K562 (cell line): ENCODE results near the gene SLC25A1. TPM values are rescaled to one million over a fixed set of nuclear protein-coding genes. Genes with fewer than 3 reads are reported as not detected.
A peak's percentile ranks its signal among the peaks of the same experiment; 100 is the strongest.

ENCODE experiments used
- ADNP ChIP-seq: fragments of 200-800 bp; sonication (Bioruptor generic); IDR thresholded peaks from 2 replicates; pipeline ENCODE4 v1.6.1; 2016; ENCODE audit warnings: missing genetic modification characterization, missing compliant biosample characterization
- CREBBP ChIP-seq: IDR thresholded peaks from one replicate; pipeline ENCODE4 v1.6.1; 2012; ENCODE audit warnings: low read depth, mild to moderate bottlenecking, control low read depth, inconsistent platforms, low read length
- ELF4 ChIP-seq: fragments of 450-650 bp; formaldehyde crosslinking; IDR thresholded peaks from 2 replicates; pipeline ENCODE4 v1.4.0; 2022; ENCODE audit warnings: missing genetic modification characterization
- FOXA1 ChIP-seq: fragments of 450-650 bp; IDR thresholded peaks from 2 replicates; pipeline ENCODE4 v1.6.1; 2016; ENCODE audit warnings: mild to moderate bottlenecking, borderline replicate concordance
- FOXP1 ChIP-seq: sonication (generic); formaldehyde crosslinking; IDR thresholded peaks from 2 replicates; pipeline ENCODE4 v1.8.0; 2022; ENCODE audit warnings: mild to moderate bottlenecking, missing genetic modification reagents
- PCBP1 ChIP-seq: fragments of 200-400 bp; formaldehyde crosslinking; IDR thresholded peaks from 2 replicates; pipeline ENCODE4 v1.6.1; 2018; ENCODE audit warnings: mild to moderate bottlenecking, low read depth, low read length; ENCODE audit not compliant: poor library complexity, severe bottlenecking
- RBFOX2 ChIP-seq: fragments of 200-400 bp; formaldehyde crosslinking; IDR thresholded peaks from 2 replicates; pipeline ENCODE4 v1.6.1; 2017; ENCODE audit warnings: low read depth, mild to moderate bottlenecking, low read length, moderate library complexity
- SAP30 ChIP-seq: fragments of 200-600 bp; sonication (generic); IDR thresholded peaks from 2 replicates; pipeline ENCODE4 v1.6.1; 2012; ENCODE audit warnings: borderline replicate concordance, low read depth, mild to moderate bottlenecking, moderate library complexity, low read length, control low read depth, inconsistent platforms; ENCODE audit not compliant: insufficient read depth, poor library complexity, severe bottlenecking
- SIN3B ChIP-seq: fragments of 450-650 bp; IDR thresholded peaks from 2 replicates; pipeline ENCODE4 v1.6.1; 2017; ENCODE audit warnings: low read depth, mild to moderate bottlenecking, moderate library complexity
- SMAD4 ChIP-seq: fragments of 250-450 bp; sonication (Bioruptor Pico); conservative IDR thresholded peaks from 2 replicates; pipeline ENCODE4 v1.8.0; 2021; ENCODE audit warnings: inconsistent platforms, mild to moderate bottlenecking, moderate library complexity
- TBL1XR1 ChIP-seq, 2 experiments: IDR thresholded peaks; 2 replicates each; pipeline ENCODE4 v1.6.1; 2012; ENCODE audit warnings: improper control_type of control experiment in 2 of 2, low read length in 2 of 2, mild to moderate bottlenecking in 1 of 2
- TOE1 ChIP-seq, 2 experiments: fragments of 450-650 bp in 1 of 2; sonication (generic) in 1 of 2; formaldehyde crosslinking in 1 of 2; IDR thresholded peaks; 2 replicates each; pipeline versions ENCODE4 v1.7.1 to v1.8.0; 2016 to 2022; ENCODE audit warnings: borderline replicate concordance in 2 of 2, mild to moderate bottlenecking in 2 of 2, antibody characterized with exemption in 1 of 2, inconsistent platforms in 1 of 2, low read depth in 1 of 2, missing genetic modification reagents in 1 of 2, moderate library complexity in 1 of 2
- ZNF124 ChIP-seq: sonication (generic); formaldehyde crosslinking; IDR thresholded peaks from 2 replicates; pipeline ENCODE4 v1.8.1; 2022; ENCODE audit warnings: missing genetic modification reagents
- ZNF134 ChIP-seq: fragments of 250-450 bp; sonication (Bioruptor Pico); conservative IDR thresholded peaks from 2 replicates; pipeline ENCODE4 v1.4.0; 2020
- ZNF140 ChIP-seq: fragments of 250-450 bp; sonication (Bioruptor Pico); IDR thresholded peaks from 2 replicates; pipeline ENCODE4 v1.8.0; 2021; ENCODE audit warnings: moderate library complexity, mild to moderate bottlenecking, inconsistent platforms
- ZNF175 ChIP-seq: fragments of 200-800 bp; sonication (Bioruptor generic); IDR thresholded peaks from 2 replicates; pipeline ENCODE4 v1.6.1; 2016; ENCODE audit warnings: low read depth, mild to moderate bottlenecking, missing genetic modification characterization, missing compliant biosample characterization
- polyA plus RNA-seq, 8 experiments: library from polyadenylated mRNA; depleted of rRNA in 4 of 8; stranded (reverse) in 5 of 8; unstranded in 3 of 8; fragments of >200 nt; fragmentation: Nextera tagmentation in 2 of 8; fragmentation: Illumina TruSeq in 1 of 8; extraction: Ambion mirVana in 2 of 8; extraction: Trizol in 1 of 8; gene quantifications; 2 replicates each; pipeline versions ENCODE4 v1.2.1 to v1.2.3, GENCODE V29; 2011 to 2014; ENCODE audit warnings: inconsistent platforms in 1 of 8, missing spikeins in 1 of 8
- total RNA-seq, 7 experiments: library from RNA; depleted of rRNA in 6 of 7; stranded (reverse); fragments of >200 nt in 6 of 7; fragmentation: Illumina TruSeq in 2 of 7; extraction: Trizol in 2 of 7; gene quantifications; 2 replicates each; pipeline versions ENCODE4 v1.2.1 to v1.2.3, GENCODE V29; 2011 to 2021; ENCODE audit warnings: low replicate concordance in 1 of 7
- TF ChIP-seq, protein P1 (sequence below): sonication (generic); formaldehyde crosslinking; IDR thresholded peaks from 2 replicates; pipeline ENCODE4 v1.8.0; 2022; ENCODE audit warnings: mild to moderate bottlenecking, missing genetic modification reagents
- TF ChIP-seq, protein P2 (sequence below): sonication (generic); formaldehyde crosslinking; IDR thresholded peaks from 2 replicates; pipeline ENCODE4 v1.8.1; 2023; ENCODE audit warnings: mild to moderate bottlenecking, missing genetic modification reagents, moderate library complexity
- TF ChIP-seq, protein P3 (sequence below): fragments of 200-800 bp; sonication (Bioruptor generic); IDR thresholded peaks from 2 replicates; pipeline ENCODE4 v1.6.1; 2017; ENCODE audit warnings: missing genetic modification characterization, missing compliant biosample characterization

Gene SLC25A1
- total and polyA plus RNA-seq, 9 of the 15 experiments (the other 6 are each of a cell fraction or from before 2014, with no cell fraction given): 11.0 to 408 (median 110) TPM

DNA sequence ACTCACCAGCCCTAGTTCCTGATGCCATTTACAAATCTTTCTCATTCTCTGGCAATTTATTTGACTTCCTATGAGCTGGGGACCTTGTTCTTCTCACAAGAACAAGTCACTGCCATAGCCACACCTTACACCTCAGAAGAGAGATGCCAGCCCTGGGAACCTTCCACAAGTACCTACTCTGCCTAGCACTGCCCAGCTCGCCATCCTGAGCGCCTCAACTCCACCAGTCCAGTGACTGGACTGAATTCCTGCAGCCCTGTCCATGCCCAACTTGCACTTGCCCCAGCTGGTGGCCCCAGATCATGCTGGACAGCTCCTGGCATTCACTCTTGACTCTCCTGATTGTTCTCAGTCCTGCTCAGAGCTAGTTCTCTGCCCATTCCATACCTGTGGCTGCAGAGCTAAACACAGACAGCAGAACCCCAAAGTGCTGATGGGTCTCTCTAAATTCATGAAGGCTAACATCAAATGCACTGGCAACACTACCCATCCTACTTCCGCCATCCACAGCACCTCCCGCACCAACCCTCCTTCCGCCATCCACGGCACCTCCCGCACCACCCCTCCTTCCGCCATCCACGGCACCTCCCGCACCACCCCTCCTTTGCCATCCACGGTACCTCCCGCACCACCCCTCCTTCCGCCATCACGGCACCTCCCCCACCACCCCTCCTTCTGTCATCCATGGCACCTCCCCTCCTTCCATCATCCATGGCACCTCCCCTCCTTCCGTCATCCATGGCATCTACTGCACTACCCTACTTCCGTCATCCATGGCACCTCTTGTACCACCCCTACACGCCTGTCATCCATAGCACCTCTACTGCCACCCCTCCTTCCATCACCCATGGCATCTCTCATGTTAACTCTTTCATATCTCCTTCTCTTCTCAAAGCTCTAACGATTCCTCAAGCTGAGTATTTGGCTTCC lies 23.6 kb upstream of the SLC25A1 start (continued):
- TF ChIP-seq, protein P1, sequence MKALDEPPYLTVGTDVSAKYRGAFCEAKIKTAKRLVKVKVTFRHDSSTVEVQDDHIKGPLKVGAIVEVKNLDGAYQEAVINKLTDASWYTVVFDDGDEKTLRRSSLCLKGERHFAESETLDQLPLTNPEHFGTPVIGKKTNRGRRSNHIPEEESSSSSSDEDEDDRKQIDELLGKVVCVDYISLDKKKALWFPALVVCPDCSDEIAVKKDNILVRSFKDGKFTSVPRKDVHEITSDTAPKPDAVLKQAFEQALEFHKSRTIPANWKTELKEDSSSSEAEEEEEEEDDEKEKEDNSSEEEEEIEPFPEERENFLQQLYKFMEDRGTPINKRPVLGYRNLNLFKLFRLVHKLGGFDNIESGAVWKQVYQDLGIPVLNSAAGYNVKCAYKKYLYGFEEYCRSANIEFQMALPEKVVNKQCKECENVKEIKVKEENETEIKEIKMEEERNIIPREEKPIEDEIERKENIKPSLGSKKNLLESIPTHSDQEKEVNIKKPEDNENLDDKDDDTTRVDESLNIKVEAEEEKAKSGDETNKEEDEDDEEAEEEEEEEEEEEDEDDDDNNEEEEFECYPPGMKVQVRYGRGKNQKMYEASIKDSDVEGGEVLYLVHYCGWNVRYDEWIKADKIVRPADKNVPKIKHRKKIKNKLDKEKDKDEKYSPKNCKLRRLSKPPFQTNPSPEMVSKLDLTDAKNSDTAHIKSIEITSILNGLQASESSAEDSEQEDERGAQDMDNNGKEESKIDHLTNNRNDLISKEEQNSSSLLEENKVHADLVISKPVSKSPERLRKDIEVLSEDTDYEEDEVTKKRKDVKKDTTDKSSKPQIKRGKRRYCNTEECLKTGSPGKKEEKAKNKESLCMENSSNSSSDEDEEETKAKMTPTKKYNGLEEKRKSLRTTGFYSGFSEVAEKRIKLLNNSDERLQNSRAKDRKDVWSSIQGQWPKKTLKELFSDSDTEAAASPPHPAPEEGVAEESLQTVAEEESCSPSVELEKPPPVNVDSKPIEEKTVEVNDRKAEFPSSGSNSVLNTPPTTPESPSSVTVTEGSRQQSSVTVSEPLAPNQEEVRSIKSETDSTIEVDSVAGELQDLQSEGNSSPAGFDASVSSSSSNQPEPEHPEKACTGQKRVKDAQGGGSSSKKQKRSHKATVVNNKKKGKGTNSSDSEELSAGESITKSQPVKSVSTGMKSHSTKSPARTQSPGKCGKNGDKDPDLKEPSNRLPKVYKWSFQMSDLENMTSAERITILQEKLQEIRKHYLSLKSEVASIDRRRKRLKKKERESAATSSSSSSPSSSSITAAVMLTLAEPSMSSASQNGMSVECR: peak; percentile 90
- TF ChIP-seq ZNF124 (CRISPR knock-in tag): no peak
- 0 out of 4 replicates have a peak, but pooled peaks have one; percentile 24 to 50 for TF ChIP-seq TBL1XR1 (IDR thresholded peaks at IDR 0.05; ENCODE audit: low read length in 2 of 2)
- peak; percentile 82 for TF ChIP-seq ELF4 (CRISPR knock-in tag)
- peak; percentile 42 for TF ChIP-seq CREBBP
- TF ChIP-seq TOE1 (IDR thresholded peaks at IDR 0.05; ENCODE audit: borderline replicate concordance): peak; percentile 47; the same call in 1 of the 2 replicates
- TF ChIP-seq TOE1 (CRISPR knock-in tag; IDR thresholded peaks at IDR 0.05; ENCODE audit: borderline replicate concordance, low read depth): no peak
- TF ChIP-seq SIN3B: no peak
- 0 out of 2 replicates have a peak, but pooled peaks have one; percentile 9 for TF ChIP-seq ZNF134 (CRISPR knock-in tag)
- TF ChIP-seq FOXA1: no peak
- TF ChIP-seq ZNF140 (CRISPR knock-in tag): no peak
- TF ChIP-seq SAP30: no peak
- TF ChIP-seq, protein P2, sequence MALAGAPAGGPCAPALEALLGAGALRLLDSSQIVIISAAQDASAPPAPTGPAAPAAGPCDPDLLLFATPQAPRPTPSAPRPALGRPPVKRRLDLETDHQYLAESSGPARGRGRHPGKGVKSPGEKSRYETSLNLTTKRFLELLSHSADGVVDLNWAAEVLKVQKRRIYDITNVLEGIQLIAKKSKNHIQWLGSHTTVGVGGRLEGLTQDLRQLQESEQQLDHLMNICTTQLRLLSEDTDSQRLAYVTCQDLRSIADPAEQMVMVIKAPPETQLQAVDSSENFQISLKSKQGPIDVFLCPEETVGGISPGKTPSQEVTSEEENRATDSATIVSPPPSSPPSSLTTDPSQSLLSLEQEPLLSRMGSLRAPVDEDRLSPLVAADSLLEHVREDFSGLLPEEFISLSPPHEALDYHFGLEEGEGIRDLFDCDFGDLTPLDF (CRISPR knock-in tag): peak; percentile 74; the same call in 1 of the 2 replicates
- peak; percentile 74 for TF ChIP-seq ZNF175 (CRISPR knock-in tag)
- TF ChIP-seq, protein P3, sequence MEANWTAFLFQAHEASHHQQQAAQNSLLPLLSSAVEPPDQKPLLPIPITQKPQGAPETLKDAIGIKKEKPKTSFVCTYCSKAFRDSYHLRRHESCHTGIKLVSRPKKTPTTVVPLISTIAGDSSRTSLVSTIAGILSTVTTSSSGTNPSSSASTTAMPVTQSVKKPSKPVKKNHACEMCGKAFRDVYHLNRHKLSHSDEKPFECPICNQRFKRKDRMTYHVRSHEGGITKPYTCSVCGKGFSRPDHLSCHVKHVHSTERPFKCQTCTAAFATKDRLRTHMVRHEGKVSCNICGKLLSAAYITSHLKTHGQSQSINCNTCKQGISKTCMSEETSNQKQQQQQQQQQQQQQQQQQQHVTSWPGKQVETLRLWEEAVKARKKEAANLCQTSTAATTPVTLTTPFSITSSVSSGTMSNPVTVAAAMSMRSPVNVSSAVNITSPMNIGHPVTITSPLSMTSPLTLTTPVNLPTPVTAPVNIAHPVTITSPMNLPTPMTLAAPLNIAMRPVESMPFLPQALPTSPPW (CRISPR knock-in tag): peak; percentile 95
- peak; percentile 73 for TF ChIP-seq PCBP1
- 0 out of 2 replicates have a peak, but pooled peaks have one; percentile 44 for TF ChIP-seq RBFOX2
- peak; percentile 84; the same call in 1 of the 2 replicates for TF ChIP-seq FOXP1 (CRISPR knock-in tag)
- TF ChIP-seq SMAD4 (CRISPR knock-in tag): peak; percentile 43; the same call in 1 of the 2 replicates
- no peak for TF ChIP-seq ADNP
